NCI-H460 (cell line): ENCODE results near the gene FAN1. TPM values are rescaled to one million over a fixed set of nuclear protein-coding genes. Genes with fewer than 3 reads are reported as not detected.

Source experiments
- small RNA-seq, 2 experiments: library from RNA; depleted of rRNA; stranded (forward); fragments of <200 nt; gene quantifications; one replicate each; pipeline ENCODE3, GENCODE V24; 2014
- total RNA-seq: library from RNA; depleted of rRNA; stranded (reverse); fragments of >200 nt; shearing (Covaris generic); gene quantifications from 2 replicates; pipeline ENCODE4 v1.2.3, GENCODE V29; 2014; rRNA removed

The FAN1 gene
- total RNA-seq, 1 experiment from 2014 or later = 16.3 TPM

Small RNA genes lying within 50 kb of the gene (small RNA-seq; reads per million reads assigned to genes)
- gene RNU6-466P = 0 reads per million in 2 experiments

Other genes with a start within 250 kb of the FAN1 start
- 16.2 and 18.9 TPM in 2 replicates for gene MTMR10, start 87.7 kb downstream of the FAN1 start, total RNA-seq
- gene TRPM1, start 197.8 kb downstream of the FAN1 start, total RNA-seq = not detected in 2 replicates